ENCODE results near the gene SAMD4B. TPM values are rescaled to one million over a fixed set of nuclear protein-coding genes. Genes with fewer than 3 reads are reported as not detected.

SAMD4B gene
- total and polyA plus RNA-seq, 2 experiments from 2014 or later = 104 to 172 TPM

DNA sequence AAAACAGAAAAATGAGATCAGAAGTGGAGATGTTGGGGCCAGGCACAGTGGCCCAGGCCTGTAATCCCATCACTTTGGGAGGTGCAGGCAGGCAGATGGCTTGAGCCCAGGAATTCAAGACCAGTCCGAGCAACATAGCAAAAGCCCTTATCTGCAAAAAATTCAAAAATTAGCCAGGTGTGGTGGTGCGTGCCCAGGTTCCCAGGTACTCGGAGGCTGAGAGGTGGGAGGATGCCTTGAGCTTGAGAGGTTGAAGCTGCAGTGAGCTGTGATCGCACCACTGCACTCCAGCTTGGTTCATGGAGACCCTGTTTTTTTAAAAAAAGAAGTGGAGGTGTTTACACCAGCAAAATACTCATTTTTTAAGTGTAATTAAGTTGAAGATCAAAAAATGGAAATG lies 57.8 kb downstream of the SAMD4B start (continued):
- TF ChIP-seq, protein P1, sequence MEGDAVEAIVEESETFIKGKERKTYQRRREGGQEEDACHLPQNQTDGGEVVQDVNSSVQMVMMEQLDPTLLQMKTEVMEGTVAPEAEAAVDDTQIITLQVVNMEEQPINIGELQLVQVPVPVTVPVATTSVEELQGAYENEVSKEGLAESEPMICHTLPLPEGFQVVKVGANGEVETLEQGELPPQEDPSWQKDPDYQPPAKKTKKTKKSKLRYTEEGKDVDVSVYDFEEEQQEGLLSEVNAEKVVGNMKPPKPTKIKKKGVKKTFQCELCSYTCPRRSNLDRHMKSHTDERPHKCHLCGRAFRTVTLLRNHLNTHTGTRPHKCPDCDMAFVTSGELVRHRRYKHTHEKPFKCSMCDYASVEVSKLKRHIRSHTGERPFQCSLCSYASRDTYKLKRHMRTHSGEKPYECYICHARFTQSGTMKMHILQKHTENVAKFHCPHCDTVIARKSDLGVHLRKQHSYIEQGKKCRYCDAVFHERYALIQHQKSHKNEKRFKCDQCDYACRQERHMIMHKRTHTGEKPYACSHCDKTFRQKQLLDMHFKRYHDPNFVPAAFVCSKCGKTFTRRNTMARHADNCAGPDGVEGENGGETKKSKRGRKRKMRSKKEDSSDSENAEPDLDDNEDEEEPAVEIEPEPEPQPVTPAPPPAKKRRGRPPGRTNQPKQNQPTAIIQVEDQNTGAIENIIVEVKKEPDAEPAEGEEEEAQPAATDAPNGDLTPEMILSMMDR (conservative IDR thresholded peaks at IDR 0.05; ENCODE audit: low read depth in 2 of 2) = no peak
- TF ChIP-seq EZH2 (IDR thresholded peaks at IDR 0.05; ENCODE audit: low read depth, unreplicated experiment) = no peak
- TF ChIP-seq ZNF331 (CRISPR knock-in tag; IDR thresholded peaks at IDR 0.05; ENCODE audit: low read depth) = no peak
- no peak for TF ChIP-seq CREB1 (CRISPR knock-in tag; IDR thresholded peaks at IDR 0.05; ENCODE audit: low read depth)
- TF ChIP-seq, protein P2, sequence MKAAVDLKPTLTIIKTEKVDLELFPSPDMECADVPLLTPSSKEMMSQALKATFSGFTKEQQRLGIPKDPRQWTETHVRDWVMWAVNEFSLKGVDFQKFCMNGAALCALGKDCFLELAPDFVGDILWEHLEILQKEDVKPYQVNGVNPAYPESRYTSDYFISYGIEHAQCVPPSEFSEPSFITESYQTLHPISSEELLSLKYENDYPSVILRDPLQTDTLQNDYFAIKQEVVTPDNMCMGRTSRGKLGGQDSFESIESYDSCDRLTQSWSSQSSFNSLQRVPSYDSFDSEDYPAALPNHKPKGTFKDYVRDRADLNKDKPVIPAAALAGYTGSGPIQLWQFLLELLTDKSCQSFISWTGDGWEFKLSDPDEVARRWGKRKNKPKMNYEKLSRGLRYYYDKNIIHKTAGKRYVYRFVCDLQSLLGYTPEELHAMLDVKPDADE (IDR thresholded peaks at IDR 0.05) = no peak
- TF ChIP-seq ZNF114 (CRISPR knock-in tag; IDR thresholded peaks at IDR 0.05) = no peak
- TF ChIP-seq, protein P3, sequence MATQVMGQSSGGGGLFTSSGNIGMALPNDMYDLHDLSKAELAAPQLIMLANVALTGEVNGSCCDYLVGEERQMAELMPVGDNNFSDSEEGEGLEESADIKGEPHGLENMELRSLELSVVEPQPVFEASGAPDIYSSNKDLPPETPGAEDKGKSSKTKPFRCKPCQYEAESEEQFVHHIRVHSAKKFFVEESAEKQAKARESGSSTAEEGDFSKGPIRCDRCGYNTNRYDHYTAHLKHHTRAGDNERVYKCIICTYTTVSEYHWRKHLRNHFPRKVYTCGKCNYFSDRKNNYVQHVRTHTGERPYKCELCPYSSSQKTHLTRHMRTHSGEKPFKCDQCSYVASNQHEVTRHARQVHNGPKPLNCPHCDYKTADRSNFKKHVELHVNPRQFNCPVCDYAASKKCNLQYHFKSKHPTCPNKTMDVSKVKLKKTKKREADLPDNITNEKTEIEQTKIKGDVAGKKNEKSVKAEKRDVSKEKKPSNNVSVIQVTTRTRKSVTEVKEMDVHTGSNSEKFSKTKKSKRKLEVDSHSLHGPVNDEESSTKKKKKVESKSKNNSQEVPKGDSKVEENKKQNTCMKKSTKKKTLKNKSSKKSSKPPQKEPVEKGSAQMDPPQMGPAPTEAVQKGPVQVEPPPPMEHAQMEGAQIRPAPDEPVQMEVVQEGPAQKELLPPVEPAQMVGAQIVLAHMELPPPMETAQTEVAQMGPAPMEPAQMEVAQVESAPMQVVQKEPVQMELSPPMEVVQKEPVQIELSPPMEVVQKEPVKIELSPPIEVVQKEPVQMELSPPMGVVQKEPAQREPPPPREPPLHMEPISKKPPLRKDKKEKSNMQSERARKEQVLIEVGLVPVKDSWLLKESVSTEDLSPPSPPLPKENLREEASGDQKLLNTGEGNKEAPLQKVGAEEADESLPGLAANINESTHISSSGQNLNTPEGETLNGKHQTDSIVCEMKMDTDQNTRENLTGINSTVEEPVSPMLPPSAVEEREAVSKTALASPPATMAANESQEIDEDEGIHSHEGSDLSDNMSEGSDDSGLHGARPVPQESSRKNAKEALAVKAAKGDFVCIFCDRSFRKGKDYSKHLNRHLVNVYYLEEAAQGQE (IDR thresholded peaks at IDR 0.05; ENCODE audit: unreplicated experiment) = no peak
- TF ChIP-seq EZH2phosphoT487 (IDR thresholded peaks at IDR 0.05; ENCODE audit: unreplicated experiment) = no peak

DNA sequence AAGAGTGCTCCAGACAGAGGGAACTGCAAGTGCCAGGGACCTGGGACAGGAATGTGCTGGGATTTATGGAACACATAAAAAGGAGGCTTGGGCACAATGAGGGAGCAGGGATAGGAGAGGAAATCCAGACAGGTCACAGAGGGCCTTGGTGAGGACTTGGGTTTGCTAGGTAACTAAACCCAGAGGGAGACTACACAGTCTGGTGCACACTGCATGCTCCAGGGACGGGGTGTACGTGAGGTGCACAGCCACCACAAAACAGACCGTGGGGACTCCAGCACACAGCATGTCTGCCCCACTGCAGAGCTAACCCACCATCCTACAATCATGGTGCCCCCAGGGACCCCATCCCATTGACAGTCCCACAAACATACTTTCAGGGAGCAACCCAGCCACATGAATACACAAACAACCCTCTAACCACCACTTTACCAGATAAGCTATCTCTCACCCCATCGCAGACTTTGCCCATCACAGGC lies 58.9 kb downstream of the SAMD4B start:
- Mint-ChIP-seq H3K4me3 (peak overlapping the region; percentile 85; the same call in 2 of the 3 replicates), H3K4me1 (peaks cover 46% of the 10 kb centered on the region), H3K36me3 (ENCODE audit: low read depth) (peaks cover 10% of the 10 kb centered on the region), H3K9me3 (peaks cover 4% of the 10 kb centered on the region; the same call in 1 of the 3 replicates), H3K27ac (peak overlapping the region; percentile 99), H3K27me3 (ENCODE audit: insufficient read depth, low read depth, poor library complexity) (peaks cover 17% of the 10 kb centered on the region)
- Histone ChIP-seq H4K20me1 (replicated peaks; ENCODE audit: insufficient read depth) (no peaks in the 10 kb centered on the region; the same call in 1 of the 2 replicates), H3K4me2 (0 out of 2 replicates have a peak overlapping the region, but pooled peaks have one; percentile 91), H3K4me1 (ENCODE audit: insufficient read depth) (peaks cover 41% of the 10 kb centered on the region), H3K27me3 (ENCODE audit: insufficient read depth) (no peaks in the 10 kb centered on the region), H3K9me2 (ENCODE audit: insufficient read depth) (no peaks in the 10 kb centered on the region), H3K79me2 (replicated peaks; ENCODE audit: insufficient read depth) (no peaks in the 10 kb centered on the region), H3F3A (replicated peaks; ENCODE audit: low read depth) (peaks cover 50% of the 10 kb centered on the region; the same call in 1 of the 2 replicates), H3K36me3 (ENCODE audit: insufficient read depth) (no peaks in the 10 kb centered on the region), H3K4me3 (0 out of 2 replicates have a peak overlapping the region, but pooled peaks have one; percentile 99), H3K27ac (ENCODE audit: low read depth) (peak overlapping the region; percentile 100), H2AFZ (no peak overlapping the region)
- no peak for ATAC-seq
- TF ChIP-seq JUNB (IDR thresholded peaks at IDR 0.05; ENCODE audit: unreplicated experiment) = no peak
- no peak for DNase-seq (ENCODE audit: low spot score)

Data from GM23338 (cell line).